Measurements from ENCODE around the gene TENT4B.

Gene TENT4B

GRCh38 chr16:50252874-50253513 is 99.9 kb downstream of the TENT4B start:
- H4K5ac ChIP-seq (ENCODE audit: low read length): no peak overlapping the region
- H3K79me2 ChIP-seq (ENCODE audit: control insufficient read depth, insufficient read depth, low read length): no peaks in the 10 kb centered on the region
- no peak overlapping the region for H2BK5ac ChIP-seq (ENCODE audit: low read length)
- H3K27ac ChIP-seq (ENCODE audit: low read depth, low read length): no peak overlapping the region
- H2AK5ac ChIP-seq (ENCODE audit: low read length): no peak overlapping the region
- H3K4me1 ChIP-seq (ENCODE audit: control insufficient read depth, low read depth, low read length): no peaks in the 10 kb centered on the region
- DNase-seq: no peak
- no peak overlapping the region for H3K56ac ChIP-seq (ENCODE audit: low read length)
- no peak overlapping the region for H2BK120ac ChIP-seq (ENCODE audit: low read depth, low read length)
- no peak overlapping the region for H4K8ac ChIP-seq (ENCODE audit: low read depth, low read length)
- no peak overlapping the region for H3K9ac ChIP-seq (ENCODE audit: low read length)
- no peaks in the 10 kb centered on the region for H3K27me3 ChIP-seq (ENCODE audit: insufficient read depth, low read length, poor library complexity)
- no CpG with 5 or more reads among the region's 12 CpGs for WGBS (ENCODE audit: extremely low coverage, insufficient coverage, low lambda C conversion rate)
- H3K36me3 ChIP-seq (ENCODE audit: control insufficient read depth, insufficient read depth, low read length): no peaks in the 10 kb centered on the region
- no peak overlapping the region for H3K4me2 ChIP-seq (ENCODE audit: low read length)
- no peak overlapping the region for H3K4me3 ChIP-seq (ENCODE audit: low read length)
- H3K4ac ChIP-seq (ENCODE audit: low read depth, low read length): no peak overlapping the region
- no peaks in the 10 kb centered on the region for H3K79me1 ChIP-seq (ENCODE audit: low read length)
- H3K23ac ChIP-seq (ENCODE audit: low read length): no peak overlapping the region
- no peak overlapping the region for H3K18ac ChIP-seq (ENCODE audit: low read length)
- H2BK15ac ChIP-seq (replicated peaks; ENCODE audit: low read depth): no peak overlapping the region

- no peaks in the 10 kb centered on the region for H3K79me2 ChIP-seq (ENCODE audit: control insufficient read depth, insufficient read depth, low read length)
- no peak overlapping the region for H3K56ac ChIP-seq (ENCODE audit: low read length)
- no peak overlapping the region for H3K18ac ChIP-seq (ENCODE audit: low read length)
- H2BK5ac ChIP-seq (ENCODE audit: low read length): no peak overlapping the region
- H3K27me3 ChIP-seq (ENCODE audit: insufficient read depth, low read length, poor library complexity): no peaks in the 10 kb centered on the region
- no peak overlapping the region for H3K4ac ChIP-seq (ENCODE audit: low read depth, low read length)
- no peak overlapping the region for H4K8ac ChIP-seq (ENCODE audit: low read depth, low read length)
- H3K9ac ChIP-seq (ENCODE audit: low read length): no peak overlapping the region
- no peaks in the 10 kb centered on the region for H3K4me1 ChIP-seq (ENCODE audit: control insufficient read depth, low read depth, low read length)
- no peak overlapping the region for H3K27ac ChIP-seq (ENCODE audit: low read depth, low read length)
- no peak overlapping the region for H3K4me3 ChIP-seq (ENCODE audit: low read length)
- H2BK120ac ChIP-seq (ENCODE audit: low read depth, low read length): no peak overlapping the region
- no peak overlapping the region for H2BK15ac ChIP-seq (replicated peaks; ENCODE audit: low read depth)
- H3K36me3 ChIP-seq (ENCODE audit: control insufficient read depth, insufficient read depth, low read length): no peaks in the 10 kb centered on the region
- no peak overlapping the region for H3K23ac ChIP-seq (ENCODE audit: low read length)
- no peaks in the 10 kb centered on the region for H3K79me1 ChIP-seq (ENCODE audit: low read length)
- no peak overlapping the region for H2AK5ac ChIP-seq (ENCODE audit: low read length)
- no peak overlapping the region for H3K4me2 ChIP-seq (ENCODE audit: low read length)
- DNase-seq: no peak
- H4K5ac ChIP-seq (ENCODE audit: low read length): no peak overlapping the region
- WGBS (ENCODE audit: extremely low coverage, insufficient coverage, low lambda C conversion rate): no CpG with 5 or more reads among the region's 8 CpGs
Measured at GRCh38 chr16:50253514-50253910, 100.4 kb downstream of the TENT4B start.

GRCh38 chr16:50254072-50254471 is 101.0 kb downstream of the TENT4B start:
- H3K27ac ChIP-seq (ENCODE audit: low read depth, low read length): no peak overlapping the region
- WGBS (ENCODE audit: extremely low coverage, insufficient coverage, low lambda C conversion rate): no CpG with 5 or more reads among the region's 7 CpGs
- H3K79me1 ChIP-seq (ENCODE audit: low read length): no peaks in the 10 kb centered on the region
- H4K5ac ChIP-seq (ENCODE audit: low read length): no peak overlapping the region
- H3K4me2 ChIP-seq (ENCODE audit: low read length): no peak overlapping the region
- H3K27me3 ChIP-seq (ENCODE audit: insufficient read depth, low read length, poor library complexity): no peaks in the 10 kb centered on the region
- no peak overlapping the region for H3K18ac ChIP-seq (ENCODE audit: low read length)
- no peak overlapping the region for H3K9ac ChIP-seq (ENCODE audit: low read length)
- no peak overlapping the region for H3K4ac ChIP-seq (ENCODE audit: low read depth, low read length)
- H3K79me2 ChIP-seq (ENCODE audit: control insufficient read depth, insufficient read depth, low read length): no peaks in the 10 kb centered on the region
- no peaks in the 10 kb centered on the region for H3K36me3 ChIP-seq (ENCODE audit: control insufficient read depth, insufficient read depth, low read length)
- H2BK120ac ChIP-seq (ENCODE audit: low read depth, low read length): no peak overlapping the region
- no peak overlapping the region for H2BK5ac ChIP-seq (ENCODE audit: low read length)
- H3K56ac ChIP-seq (ENCODE audit: low read length): peak overlapping the region; percentile 56
- no peak for DNase-seq
- no peak overlapping the region for H2AK5ac ChIP-seq (ENCODE audit: low read length)
- H4K8ac ChIP-seq (ENCODE audit: low read depth, low read length): no peak overlapping the region
- no peaks in the 10 kb centered on the region for H3K4me1 ChIP-seq (ENCODE audit: control insufficient read depth, low read depth, low read length)
- no peak overlapping the region for H2BK15ac ChIP-seq (replicated peaks; ENCODE audit: low read depth)
- no peak overlapping the region for H3K4me3 ChIP-seq (ENCODE audit: low read length)
- no peak overlapping the region for H3K23ac ChIP-seq (ENCODE audit: low read length)

GRCh38 chr16:50255538-50255937 is 102.4 kb downstream of the TENT4B start:
- Histone ChIP-seq H3K9ac (ENCODE audit: low read length) (no peak overlapping the region), H3K4me3 (ENCODE audit: low read length) (no peak overlapping the region), H3K4ac (ENCODE audit: low read depth, low read length) (no peak overlapping the region), H3K79me2 (ENCODE audit: control insufficient read depth, insufficient read depth, low read length) (no peaks in the 10 kb centered on the region), H3K4me1 (ENCODE audit: control insufficient read depth, low read depth, low read length) (no peaks in the 10 kb centered on the region), H3K23ac (ENCODE audit: low read length) (no peak overlapping the region), H2BK120ac (ENCODE audit: low read depth, low read length) (no peak overlapping the region), H3K27me3 (ENCODE audit: insufficient read depth, low read length, poor library complexity) (no peaks in the 10 kb centered on the region), H3K36me3 (ENCODE audit: control insufficient read depth, insufficient read depth, low read length) (no peaks in the 10 kb centered on the region), H2BK15ac (replicated peaks; ENCODE audit: low read depth) (no peak overlapping the region), H3K79me1 (ENCODE audit: low read length) (no peaks in the 10 kb centered on the region), H3K18ac (ENCODE audit: low read length) (no peak overlapping the region), H2BK5ac (ENCODE audit: low read length) (no peak overlapping the region), H2AK5ac (ENCODE audit: low read length) (no peak overlapping the region), H3K27ac (ENCODE audit: low read depth, low read length) (no peak overlapping the region), H3K56ac (ENCODE audit: low read length) (no peak overlapping the region), H3K4me2 (ENCODE audit: low read length) (no peak overlapping the region), H4K5ac (ENCODE audit: low read length) (no peak overlapping the region), H4K8ac (ENCODE audit: low read depth, low read length) (no peak overlapping the region)
- DNase-seq: no peak
- no CpG with 5 or more reads among the region's 2 CpGs for whole genome bisulfite sequencing (ENCODE audit: extremely low coverage, insufficient coverage, low lambda C conversion rate)

GRCh38 chr16:50256604-50257003 is 103.5 kb downstream of the TENT4B start:
- Histone ChIP-seq H3K56ac (ENCODE audit: low read length) (no peak overlapping the region), H3K79me2 (ENCODE audit: control insufficient read depth, insufficient read depth, low read length) (no peaks in the 10 kb centered on the region), H3K18ac (ENCODE audit: low read length) (no peak overlapping the region), H3K4me2 (ENCODE audit: low read length) (no peak overlapping the region), H3K79me1 (ENCODE audit: low read length) (no peaks in the 10 kb centered on the region), H3K4me1 (ENCODE audit: control insufficient read depth, low read depth, low read length) (no peaks in the 10 kb centered on the region), H2AK5ac (ENCODE audit: low read length) (no peak overlapping the region), H3K4ac (ENCODE audit: low read depth, low read length) (no peak overlapping the region), H3K36me3 (ENCODE audit: control insufficient read depth, insufficient read depth, low read length) (no peaks in the 10 kb centered on the region), H4K5ac (ENCODE audit: low read length) (no peak overlapping the region), H3K23ac (ENCODE audit: low read length) (no peak overlapping the region), H2BK15ac (replicated peaks; ENCODE audit: low read depth) (no peak overlapping the region), H3K9ac (ENCODE audit: low read length) (no peak overlapping the region), H3K4me3 (ENCODE audit: low read length) (no peak overlapping the region), H4K8ac (ENCODE audit: low read depth, low read length) (no peak overlapping the region), H2BK5ac (ENCODE audit: low read length) (no peak overlapping the region), H3K27me3 (ENCODE audit: insufficient read depth, low read length, poor library complexity) (no peaks in the 10 kb centered on the region), H3K27ac (ENCODE audit: low read depth, low read length) (no peak overlapping the region), H2BK120ac (ENCODE audit: low read depth, low read length) (no peak overlapping the region)
- no CpG with 5 or more reads among the region's 1 CpG for WGBS (ENCODE audit: extremely low coverage, insufficient coverage, low lambda C conversion rate)
- DNase-seq: no peak

- Histone ChIP-seq H4K5ac (ENCODE audit: low read length) (no peak overlapping the region), H3K9ac (ENCODE audit: low read length) (no peak overlapping the region), H2BK120ac (ENCODE audit: low read depth, low read length) (no peak overlapping the region), H2BK5ac (ENCODE audit: low read length) (no peak overlapping the region), H3K36me3 (ENCODE audit: control insufficient read depth, insufficient read depth, low read length) (no peaks in the 10 kb centered on the region), H3K79me1 (ENCODE audit: low read length) (no peaks in the 10 kb centered on the region), H3K4me2 (ENCODE audit: low read length) (no peak overlapping the region), H3K23ac (ENCODE audit: low read length) (no peak overlapping the region), H3K27ac (ENCODE audit: low read depth, low read length) (no peak overlapping the region), H3K27me3 (ENCODE audit: insufficient read depth, low read length, poor library complexity) (no peaks in the 10 kb centered on the region), H2BK15ac (replicated peaks; ENCODE audit: low read depth) (no peak overlapping the region), H3K4me3 (ENCODE audit: low read length) (no peak overlapping the region), H4K8ac (ENCODE audit: low read depth, low read length) (no peak overlapping the region), H3K56ac (ENCODE audit: low read length) (no peak overlapping the region), H3K4ac (ENCODE audit: low read depth, low read length) (no peak overlapping the region), H3K79me2 (ENCODE audit: control insufficient read depth, insufficient read depth, low read length) (no peaks in the 10 kb centered on the region), H3K18ac (ENCODE audit: low read length) (no peak overlapping the region), H3K4me1 (ENCODE audit: control insufficient read depth, low read depth, low read length) (no peaks in the 10 kb centered on the region), H2AK5ac (ENCODE audit: low read length) (no peak overlapping the region)
- no CpG with 5 or more reads among the region's 9 CpGs for WGBS (ENCODE audit: extremely low coverage, insufficient coverage, low lambda C conversion rate)
- DNase-seq: no peak
Measured at GRCh38 chr16:50257876-50258275, 104.8 kb downstream of the TENT4B start.
